B cell (primary cell): ENCODE measurements around the gene FOXA3. TPM values are rescaled to one million over a fixed set of nuclear protein-coding genes. Genes with fewer than 3 reads are reported as not detected.

ENCODE experiments used
- ATAC-seq: fragments of 200-7000 bp; cut with Tn5 transposase; one replicate; pipeline ENCODE4 v1.10.0; 2021; ENCODE audit warnings: low read depth, mild to moderate bottlenecking, moderate number of reproducible peaks, moderate library complexity
- CTCF ChIA-PET: fragments of 350-600 bp; sonication (Branson Sonifier 250); formaldehyde crosslinking; loops from one replicate; lab custom pipeline; 2021; ENCODE audit warnings: antibody characterized with exemption, inconsistent platforms; lab: Charles Lee
- POLR2A ChIA-PET: fragments of 350-600 bp; sonication (Branson Sonifier 250); formaldehyde crosslinking; loops from one replicate; lab custom pipeline; 2021; ENCODE audit warnings: antibody characterized with exemption; lab: Charles Lee
- DNase-seq: peaks from one replicate; pipeline ENCODE4 v3.0.0; 2013
- H2AFZ ChIP-seq: 2 replicates; pipeline ENCODE4 v1.6.1; 2012; ENCODE audit warnings: mild to moderate bottlenecking, low read depth, low read length; ENCODE audit not compliant: insufficient read depth, poor library complexity, severe bottlenecking
- H3K27ac ChIP-seq, 2 donors: 1 replicate in 1 of 2; 2 replicates in 1 of 2; pipeline ENCODE4 v1.5.1; 2012 to 2013; ENCODE audit warnings: low read length in 2 of 2, mild to moderate bottlenecking in 2 of 2, moderate library complexity in 1 of 2
- H3K27me3 ChIP-seq, 4 experiments: fragments of 200-600 bp in 1 of 4; sonication (generic) in 1 of 4; replicated peaks in 1 of 4; 1 replicate in 2 of 4; 2 replicates in 2 of 4; pipeline versions ENCODE4 v1.6.1 to v1.7.0; 2013 to 2016; ENCODE audit warnings: low read length in 3 of 4, mild to moderate bottlenecking in 2 of 4, mixed read lengths in 1 of 4, moderate library complexity in 1 of 4; ENCODE audit not compliant: insufficient read depth in 4 of 4, control insufficient read depth in 3 of 4; ENCODE audit errors: control extremely low read depth in 1 of 4
- H3K36me3 ChIP-seq, 2 experiments: replicated peaks in 1 of 2; 1 replicate in 1 of 2; 2 replicates in 1 of 2; pipeline versions ENCODE4 v1.6.1 to v1.7.1; 2013; ENCODE audit warnings: low read length in 1 of 2; ENCODE audit not compliant: insufficient read depth in 2 of 2, control insufficient read depth in 1 of 2; ENCODE audit errors: control extremely low read depth in 1 of 2, extremely low read depth in 1 of 2
- H3K4me1 ChIP-seq, 2 donors: fragments of 200-600 bp in 1 of 2; sonication (generic) in 1 of 2; 1 replicate in 1 of 2; 2 replicates in 1 of 2; pipeline versions ENCODE4 v1.5.1 to v1.6.1; 2013 to 2017; ENCODE audit warnings: low read length in 2 of 2; ENCODE audit not compliant: control insufficient read depth in 2 of 2, insufficient read depth in 2 of 2
- H3K4me2 ChIP-seq: replicated peaks from 2 replicates; pipeline ENCODE3; 2012; ENCODE audit warnings: mild to moderate bottlenecking, low read depth, low read length; ENCODE audit not compliant: poor library complexity, severe bottlenecking
- H3K4me3 ChIP-seq, 5 experiments: fragments of 200-600 bp in 1 of 5; sonication (generic) in 1 of 5; 1 replicate in 3 of 5; 2 replicates in 2 of 5; pipeline versions ENCODE4 v1.5.1 to v1.7.0; 2011 to 2016; ENCODE audit warnings: low read length in 4 of 5, mild to moderate bottlenecking in 4 of 5, low read depth in 2 of 5, control low read depth in 1 of 5, moderate library complexity in 1 of 5; ENCODE audit not compliant: insufficient read depth in 1 of 5; ENCODE audit errors: control extremely low read depth in 1 of 5, extremely low read depth in 1 of 5
- H3K79me2 ChIP-seq: fragments of 200-600 bp; sonication (generic); one replicate; pipeline ENCODE4 v1.6.0; 2016; ENCODE audit warnings: low read length; ENCODE audit not compliant: control insufficient read depth, insufficient read depth
- H3K9ac ChIP-seq: fragments of 200-600 bp; sonication (generic); 2 replicates; pipeline ENCODE4 v1.6.1; 2017; ENCODE audit warnings: mild to moderate bottlenecking, low read length, moderate library complexity
- H3K9me3 ChIP-seq, 3 donors: one replicate each; pipeline versions ENCODE4 v1.6.1 to v1.7.1; 2013; ENCODE audit warnings: low read length in 2 of 3; ENCODE audit not compliant: control insufficient read depth in 2 of 3, insufficient read depth in 1 of 3; ENCODE audit errors: control extremely low read depth in 1 of 3
- H4K20me1 ChIP-seq: 2 replicates; pipeline ENCODE4 v1.6.0; 2012; ENCODE audit warnings: mild to moderate bottlenecking, low read length; ENCODE audit not compliant: insufficient read depth, control insufficient read depth, poor library complexity, severe bottlenecking
- H3K27ac Mint-ChIP-seq: one replicate; pipeline ENCODE4 v1.8.0; 2021; ENCODE audit warnings: mixed read lengths
- H3K27me3 Mint-ChIP-seq: one replicate; pipeline ENCODE4 v1.8.0; 2021; ENCODE audit warnings: mixed read lengths
- H3K4me1 Mint-ChIP-seq: one replicate; pipeline ENCODE4 v1.8.0; 2021; ENCODE audit warnings: mixed read lengths
- H3K4me3 Mint-ChIP-seq: one replicate; pipeline ENCODE4 v1.8.0; 2021; ENCODE audit warnings: mixed read lengths
- H3K9me3 Mint-ChIP-seq: one replicate; pipeline ENCODE4 v1.8.0; 2022; ENCODE audit warnings: mixed read lengths; ENCODE audit not compliant: insufficient read depth
- EZH2 ChIP-seq: IDR thresholded peaks from 2 replicates; pipeline ENCODE4 v1.6.1; 2012; ENCODE audit warnings: borderline replicate concordance, low read depth, mild to moderate bottlenecking, moderate library complexity, low read length; ENCODE audit not compliant: insufficient read depth, poor library complexity, severe bottlenecking
- WGBS: methylation state at CpG from one replicate; pipeline ENCODE4 v1.1.5; 2013; ENCODE audit warnings: missing lambda C conversion rate; ENCODE audit not compliant: insufficient coverage; 5-methylcytosine and 5-hydroxymethylcytosine counted together
- intact Hi-C: fragments of 100-400 bp; cut with micrococcal nuclease; formaldehyde crosslinking; loops from one replicate; pipeline ENCODE4 v1.10.0; 2022
- polyA plus RNA-seq: library from polyadenylated mRNA; depleted of rRNA; stranded (reverse); fragments of >200 nt; gene quantifications from 2 replicates; pipeline ENCODE4 v1.2.3, GENCODE V29; 2012
- total RNA-seq, 2 donors: library from RNA; stranded (reverse); fragments of 120-200 nt in 1 of 2; gene quantifications; 1 replicate in 1 of 2; 2 replicates in 1 of 2; pipeline versions ENCODE4 v1.2.3 to v1.2.4, GENCODE V29; 2013 to 2022
- TF ChIP-seq, protein P1 (sequence below): fragments of 200-600 bp; IDR thresholded peaks from one replicate; pipeline ENCODE4 v1.8.0; 2022; ENCODE audit warnings: antibody characterized with exemption, mild to moderate bottlenecking

Gene FOXA3
- total and polyA plus RNA-seq, 2 donors (not counting 1 experiment from before 2014, with no cell fraction given), result not detected

DNA sequence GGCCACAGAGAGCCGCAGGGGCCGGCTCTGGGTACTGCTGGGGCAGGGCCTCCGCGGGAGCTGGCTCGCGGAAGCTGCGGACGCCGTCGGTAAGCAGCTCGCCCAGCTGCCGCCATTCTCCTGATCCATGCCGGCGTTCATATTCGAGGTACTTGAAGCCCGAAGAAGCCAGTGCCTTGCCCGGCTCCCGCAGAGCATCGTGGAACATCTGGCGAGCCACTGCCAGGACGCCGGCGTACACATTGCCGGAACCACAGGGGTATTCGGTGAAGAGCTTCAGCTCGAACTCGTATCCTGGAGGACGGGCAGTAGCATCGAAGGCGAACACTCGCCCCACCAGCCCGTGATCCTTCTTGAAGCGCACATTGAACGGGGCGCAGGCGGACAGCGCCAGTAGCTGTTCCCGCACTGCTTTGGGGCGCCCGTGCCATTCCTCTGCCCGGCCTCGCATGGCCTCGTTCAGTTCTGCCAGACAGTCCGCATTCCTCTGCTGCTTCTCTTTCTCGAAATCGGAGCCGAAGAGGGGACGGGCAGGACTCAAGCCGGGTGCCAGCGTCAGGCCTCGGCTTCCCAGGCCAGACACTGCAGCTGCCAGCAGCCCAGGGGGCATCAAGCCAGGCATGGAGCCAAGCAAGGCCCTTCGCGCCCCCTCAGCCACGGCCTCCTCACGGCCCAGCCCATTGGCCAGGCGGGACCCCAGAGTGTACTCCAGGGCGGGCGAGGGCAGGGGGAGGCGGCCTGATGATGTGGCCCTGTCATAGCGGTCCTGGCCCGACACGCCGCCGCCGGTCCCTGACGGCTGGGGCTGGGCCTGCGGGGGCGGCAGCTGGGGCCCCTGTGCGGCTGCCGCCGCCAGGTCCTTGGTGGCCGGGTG, 20.8 kb downstream of the FOXA3 start:
- Histone ChIP-seq H3K36me3 (peaks cover 0 to 4% of the 10 kb centered on the region in 2 experiments), H3K27ac (peak overlapping the region in 1 of 2 donors; percentile 82), H3K79me2 (peaks cover 29% of the 10 kb centered on the region), H4K20me1 (peaks cover 39% of the 10 kb centered on the region), H3K9me3 (peaks cover 0 to 2% (median 0%) of the 10 kb centered on the region in 3 donors), H3K4me2 (peak overlapping the region; percentile 97), H2AFZ (peak overlapping the region; percentile 90), H3K9ac (peak overlapping the region; percentile 74), H3K4me3 (peak overlapping the region in 4 of 5 experiments; percentile 68 to 86 (median 76)), H3K27me3 (no peaks in the 10 kb centered on the region), H3K4me1 (peaks cover 24 to 39% of the 10 kb centered on the region in 2 donors)
- peaks cover 3% of the 10 kb centered on the region for H3K27me3 Mint-ChIP-seq
- peaks cover 28% of the 10 kb centered on the region for H3K4me1 Mint-ChIP-seq
- H3K9me3 Mint-ChIP-seq, result no peaks in the 10 kb centered on the region
- TF ChIP-seq EZH2, result no peak
- TF ChIP-seq, protein P1, sequence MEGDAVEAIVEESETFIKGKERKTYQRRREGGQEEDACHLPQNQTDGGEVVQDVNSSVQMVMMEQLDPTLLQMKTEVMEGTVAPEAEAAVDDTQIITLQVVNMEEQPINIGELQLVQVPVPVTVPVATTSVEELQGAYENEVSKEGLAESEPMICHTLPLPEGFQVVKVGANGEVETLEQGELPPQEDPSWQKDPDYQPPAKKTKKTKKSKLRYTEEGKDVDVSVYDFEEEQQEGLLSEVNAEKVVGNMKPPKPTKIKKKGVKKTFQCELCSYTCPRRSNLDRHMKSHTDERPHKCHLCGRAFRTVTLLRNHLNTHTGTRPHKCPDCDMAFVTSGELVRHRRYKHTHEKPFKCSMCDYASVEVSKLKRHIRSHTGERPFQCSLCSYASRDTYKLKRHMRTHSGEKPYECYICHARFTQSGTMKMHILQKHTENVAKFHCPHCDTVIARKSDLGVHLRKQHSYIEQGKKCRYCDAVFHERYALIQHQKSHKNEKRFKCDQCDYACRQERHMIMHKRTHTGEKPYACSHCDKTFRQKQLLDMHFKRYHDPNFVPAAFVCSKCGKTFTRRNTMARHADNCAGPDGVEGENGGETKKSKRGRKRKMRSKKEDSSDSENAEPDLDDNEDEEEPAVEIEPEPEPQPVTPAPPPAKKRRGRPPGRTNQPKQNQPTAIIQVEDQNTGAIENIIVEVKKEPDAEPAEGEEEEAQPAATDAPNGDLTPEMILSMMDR, result no peak
- no peak for DNase-seq
- WGBS, result 76% methylated on average over 72 of the region's 72 CpGs
- peak overlapping the region; percentile 95 for H3K4me3 Mint-ChIP-seq
- H3K27ac Mint-ChIP-seq, result peak overlapping the region; percentile 46
- no peak for ATAC-seq
- ChIA-PET CTCF (interaction anchor here (0.8 to 3.4 kb wide), 3 partner anchors 16 to 68 kb away, joined by 3 to 24 read pairs (median 3); partner anchors contain the start of genes FOXA3 and SYMPK), POLR2A (interaction anchor here (1.1 to 2.9 kb wide), 3 partner anchors 17 to 1385 kb away, joined by 5 to 33 read pairs (median 8); partner anchors contain the start of genes MYPOP, SYMPK and ZNF180)
- intact Hi-C loops, result loop anchor here (5.0 kb wide), 1 partner anchor 378 kb away; the partner anchor contains the start of gene VASP
